Transverse colon (tissue), 4 donors: ENCODE data around the gene SCRN2. TPM values are rescaled to one million over a fixed set of nuclear protein-coding genes. Genes with fewer than 3 reads are reported as not detected.

Source experiments
- DNase-seq: peaks from one replicate; pipeline ENCODE4 v3.0.0-alpha.2; 2019
- H3K27ac ChIP-seq, 4 donors: fragments of 200-600 bp; sonication (generic); 2 replicates each; pipeline ENCODE4 v1.5.1; 2016 to 2018; ENCODE audit warnings: inconsistent platforms in 4 of 4
- H3K27me3 ChIP-seq: fragments of 200-600 bp; sonication (generic); 2 replicates; pipeline ENCODE4 v1.5.1; 2017; ENCODE audit warnings: inconsistent platforms
- H3K36me3 ChIP-seq, 4 donors: fragments of 200-600 bp; sonication (generic); 2 replicates each; pipeline ENCODE4 v1.5.1; 2017 to 2019; ENCODE audit warnings: inconsistent platforms in 4 of 4
- H3K4me1 ChIP-seq, 4 donors: fragments of 200-600 bp; sonication (generic); 2 replicates each; pipeline ENCODE4 v1.5.1; 2017 to 2020; ENCODE audit warnings: inconsistent platforms in 4 of 4
- H3K4me3 ChIP-seq, 4 donors: fragments of 200-600 bp; sonication (generic); 1 replicate in 1 of 4; 2 replicates in 3 of 4; pipeline versions ENCODE4 v1.5.1 to v1.6.1; 2017 to 2019; ENCODE audit warnings: inconsistent platforms in 4 of 4
- H3K9me3 ChIP-seq, 2 donors: fragments of 200-600 bp; sonication (generic); 2 replicates each; pipeline ENCODE4 v1.5.1; 2017 to 2019; ENCODE audit warnings: inconsistent platforms in 2 of 2
- EP300 ChIP-seq: sonication (generic); formaldehyde crosslinking; IDR thresholded peaks from one replicate; pipeline ENCODE4 v1.6.1; 2017; ENCODE audit warnings: antibody characterized with exemption, low read depth
- POLR2A ChIP-seq: fragments of 450-650 bp; IDR thresholded peaks from one replicate; pipeline ENCODE4 v1.6.1; 2016; ENCODE audit warnings: antibody characterized with exemption, mild to moderate bottlenecking, moderate library complexity
- POLR2AphosphoS5 ChIP-seq, 3 donors: sonication (generic); formaldehyde crosslinking; IDR thresholded peaks; one replicate each; pipeline ENCODE4 v1.6.1; 2016; ENCODE audit warnings: antibody characterized with exemption in 3 of 3
- WGBS, 2 donors: methylation state at CpG; one replicate each; pipeline ENCODE4 v1.1.5; 2018; ENCODE audit warnings: low coverage in 1 of 2; 5-methylcytosine and 5-hydroxymethylcytosine counted together
- in situ Hi-C, 4 donors: fragments of 200-750 bp; cut with MboI; loops; one replicate each; pipeline versions ENCODE4 v1.15.0 to v1.15.1; 2017; ENCODE audit warnings: low sequenced_read_pairs in 3 of 4, low pct_ligation_motif_present in 1 of 4, low pct_unique_long_range_greater_than_20kb in 1 of 4
- intact Hi-C: fragments of 100-400 bp; cut with DNase I; formaldehyde crosslinking; loops from one replicate; pipeline ENCODE4 v1.15.1; 2023; ENCODE audit warnings: low total_unique reads
- total RNA-seq, 4 donors: library from RNA; depleted of rRNA; stranded (reverse); fragments of >200 nt; gene quantifications; one replicate each; pipeline ENCODE4 v1.1.0, GENCODE V29; 2016
- TF ChIP-seq, protein P1 (sequence below), 5 experiments: fragments of 200-600 bp in 3 of 5; fragments of 450-650 bp in 2 of 5; sonication (generic) in 3 of 5; IDR thresholded peaks; 1 replicate in 2 of 5; 2 replicates in 3 of 5; pipeline ENCODE4 v1.5.1; 2016 to 2017; ENCODE audit warnings: antibody characterized with exemption in 5 of 5, inconsistent platforms in 3 of 5, mild to moderate bottlenecking in 2 of 5, moderate library complexity in 1 of 5

Gene SCRN2
- total RNA-seq, 4 donors from 2014 or later, result 37.8 to 164 (median 89.7) TPM

DNA sequence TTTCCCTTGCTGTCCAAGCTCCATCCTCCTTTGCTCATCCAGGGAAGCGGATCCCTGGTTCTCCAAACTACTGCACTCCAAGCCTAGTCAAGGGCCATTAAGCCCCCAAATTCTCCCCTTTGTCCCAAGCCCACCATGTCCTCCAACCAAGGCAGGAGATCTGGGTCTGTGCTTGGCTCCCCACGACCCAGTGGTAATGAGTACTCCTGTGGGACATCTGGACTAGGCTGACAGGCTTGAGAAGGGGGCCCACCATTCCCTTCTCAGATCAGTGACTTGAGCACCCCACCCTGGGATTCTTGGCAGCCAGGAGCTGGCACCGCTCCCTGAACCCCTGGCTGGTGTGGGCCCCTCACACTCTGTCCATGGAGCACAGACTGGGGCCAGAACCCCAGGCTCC, 36.6 kb downstream of the SCRN2 start:
- in situ Hi-C loops, result no loop called here
- intact Hi-C loops, result no loop called here
- peaks cover 0 to 24% (median 10%) of the 10 kb centered on the region in 4 donors for H3K36me3 ChIP-seq
- peaks cover 0 to under 1% (median 0%) of the 10 kb centered on the region in 4 donors for H3K4me1 ChIP-seq
- H3K4me3 ChIP-seq, result no peak overlapping the region
- 60 to 66% methylated on average over 1 to 2 of the region's 3 CpGs for WGBS, 2 donors
- H3K27me3 ChIP-seq, result no peaks in the 10 kb centered on the region
- no peak for DNase-seq
- no peaks in the 10 kb centered on the region for H3K9me3 ChIP-seq
- TF ChIP-seq EP300 (no peak), POLR2AphosphoS5 (IDR thresholded peaks at IDR 0.05) (no peak), POLR2A (no peak)
- TF ChIP-seq, protein P1, sequence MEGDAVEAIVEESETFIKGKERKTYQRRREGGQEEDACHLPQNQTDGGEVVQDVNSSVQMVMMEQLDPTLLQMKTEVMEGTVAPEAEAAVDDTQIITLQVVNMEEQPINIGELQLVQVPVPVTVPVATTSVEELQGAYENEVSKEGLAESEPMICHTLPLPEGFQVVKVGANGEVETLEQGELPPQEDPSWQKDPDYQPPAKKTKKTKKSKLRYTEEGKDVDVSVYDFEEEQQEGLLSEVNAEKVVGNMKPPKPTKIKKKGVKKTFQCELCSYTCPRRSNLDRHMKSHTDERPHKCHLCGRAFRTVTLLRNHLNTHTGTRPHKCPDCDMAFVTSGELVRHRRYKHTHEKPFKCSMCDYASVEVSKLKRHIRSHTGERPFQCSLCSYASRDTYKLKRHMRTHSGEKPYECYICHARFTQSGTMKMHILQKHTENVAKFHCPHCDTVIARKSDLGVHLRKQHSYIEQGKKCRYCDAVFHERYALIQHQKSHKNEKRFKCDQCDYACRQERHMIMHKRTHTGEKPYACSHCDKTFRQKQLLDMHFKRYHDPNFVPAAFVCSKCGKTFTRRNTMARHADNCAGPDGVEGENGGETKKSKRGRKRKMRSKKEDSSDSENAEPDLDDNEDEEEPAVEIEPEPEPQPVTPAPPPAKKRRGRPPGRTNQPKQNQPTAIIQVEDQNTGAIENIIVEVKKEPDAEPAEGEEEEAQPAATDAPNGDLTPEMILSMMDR (IDR thresholded peaks at IDR 0.05), result no peak
- no peak overlapping the region for H3K27ac ChIP-seq

DNA sequence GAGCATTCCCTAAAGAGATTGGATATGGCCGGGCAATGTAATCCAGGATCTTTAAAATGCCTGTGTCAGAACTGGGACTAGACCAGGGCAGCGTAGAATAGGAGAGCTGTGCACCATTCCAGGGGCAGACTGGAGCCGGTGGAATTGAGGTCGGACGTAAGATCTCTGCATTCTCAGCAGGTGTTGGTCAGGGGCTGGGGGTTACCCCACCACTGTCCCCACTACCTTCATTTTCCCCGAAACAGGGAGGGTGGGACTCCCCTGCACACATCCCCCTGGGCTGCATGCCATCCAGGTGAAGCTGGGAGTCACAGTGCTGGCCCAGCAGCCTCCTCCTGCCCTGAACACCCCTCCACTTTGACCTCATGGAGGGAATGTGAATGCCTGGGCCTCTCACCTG, 37.3 kb downstream of the SCRN2 start:
- no peak for DNase-seq
- Histone ChIP-seq H3K9me3 (no peaks in the 10 kb centered on the region), H3K27ac (no peak overlapping the region), H3K4me1 (no peaks in the 10 kb centered on the region), H3K4me3 (no peak overlapping the region), H3K36me3 (peaks cover 0 to 17% (median 7%) of the 10 kb centered on the region in 4 donors), H3K27me3 (no peaks in the 10 kb centered on the region)
- in situ Hi-C loops, result no loop called here
- intact Hi-C loops, result no loop called here
- TF ChIP-seq EP300, result no peak
- TF ChIP-seq POLR2AphosphoS5 (IDR thresholded peaks at IDR 0.05), result no peak
- no peak for TF ChIP-seq POLR2A
- TF ChIP-seq, protein P1 (IDR thresholded peaks at IDR 0.05), result no peak
- WGBS, 2 donors, result 67% methylated on average over 6 of the region's 6 CpGs; no CpG with 5 or more reads in 1 of the 2 donors

DNA sequence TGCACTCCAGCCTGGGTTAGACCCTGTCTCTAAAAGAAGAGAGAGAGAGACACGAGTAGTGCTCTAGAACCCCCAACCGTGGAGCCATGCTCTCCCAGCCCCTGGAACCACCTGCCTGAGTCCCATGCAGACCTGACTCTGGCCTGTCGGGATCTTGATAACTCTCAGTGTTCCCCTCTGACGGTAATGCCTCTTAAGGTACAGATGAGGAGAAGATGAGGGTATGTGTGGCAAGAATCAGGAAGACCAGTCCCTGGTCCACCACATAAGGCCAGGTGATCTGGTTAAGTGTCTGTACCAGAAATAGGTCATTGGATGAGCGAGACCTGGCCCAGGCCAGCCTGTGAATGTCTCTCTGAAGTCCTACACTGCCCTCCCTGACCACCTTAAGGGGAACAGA, 37.9 kb downstream of the SCRN2 start:
- no peak overlapping the region for H3K4me3 ChIP-seq
- no peaks in the 10 kb centered on the region for H3K27me3 ChIP-seq
- no peaks in the 10 kb centered on the region for H3K4me1 ChIP-seq
- intact Hi-C loops (no loop called here), in situ Hi-C loops (no loop called here)
- TF ChIP-seq, protein P1 (IDR thresholded peaks at IDR 0.05), result no peak
- TF ChIP-seq POLR2A (no peak), POLR2AphosphoS5 (IDR thresholded peaks at IDR 0.05) (no peak), EP300 (no peak)
- no peak overlapping the region for H3K27ac ChIP-seq
- no peak for DNase-seq
- H3K9me3 ChIP-seq, result no peaks in the 10 kb centered on the region
- H3K36me3 ChIP-seq, result peaks cover 0 to 11% (median 5%) of the 10 kb centered on the region in 4 donors
- WGBS, 2 donors, result 62% methylated on average over 5 of the region's 5 CpGs; no CpG with 5 or more reads in 1 of the 2 donors

DNA sequence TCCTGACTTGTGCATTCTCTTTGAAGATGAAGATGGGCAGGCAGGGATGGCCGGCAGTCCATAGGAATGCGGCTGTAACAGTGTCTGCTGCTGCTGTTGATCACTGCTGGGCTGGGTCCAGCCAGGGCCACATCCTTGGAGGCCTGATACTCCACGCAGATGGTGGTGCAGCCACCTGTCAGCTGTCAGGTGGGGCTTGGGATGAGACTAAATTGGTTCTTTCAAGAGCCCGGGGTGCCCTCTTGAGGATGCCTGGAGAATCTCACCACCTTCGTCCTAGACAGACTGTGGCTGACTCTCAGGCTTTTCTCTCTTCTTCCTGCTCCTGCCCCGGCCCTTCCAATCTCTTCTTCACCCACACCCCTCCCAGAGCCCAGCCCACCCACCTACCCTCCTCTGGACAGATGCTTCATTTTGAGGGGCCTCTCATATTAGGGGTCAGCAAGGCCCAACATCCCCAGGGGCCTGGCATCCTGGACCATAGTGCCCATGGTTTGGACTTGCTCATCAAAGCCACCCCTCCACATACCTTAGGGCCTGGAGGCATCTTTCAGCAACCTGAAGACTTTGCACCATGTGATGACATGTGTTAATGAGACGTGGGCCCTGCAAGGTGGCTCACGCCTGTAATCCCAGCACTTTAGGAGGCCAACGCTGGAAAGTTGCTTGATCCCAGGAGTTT, 38.6 kb downstream of the SCRN2 start:
- intact Hi-C loops (no loop called here), in situ Hi-C loops (no loop called here)
- Histone ChIP-seq H3K4me3 (no peak overlapping the region), H3K4me1 (no peaks in the 10 kb centered on the region), H3K27me3 (no peaks in the 10 kb centered on the region), H3K9me3 (no peaks in the 10 kb centered on the region), H3K27ac (no peak overlapping the region), H3K36me3 (peaks cover 0 to 6% (median 1%) of the 10 kb centered on the region in 4 donors)
- peak; percentile 62 for DNase-seq
- WGBS, 2 donors, result 33% methylated on average over 9 of the region's 9 CpGs; no CpG with 5 or more reads in 1 of the 2 donors
- TF ChIP-seq, protein P1 (IDR thresholded peaks at IDR 0.05), result peak; percentile 48 to 57 (median 53)
- TF ChIP-seq EP300, result no peak
